Gastrocnemius medialis (tissue), 4 donors: Measurements from ENCODE around the gene DQX1. TPM values are rescaled to one million over a fixed set of nuclear protein-coding genes. Genes with fewer than 3 reads are reported as not detected.
"Not testable (repeated sequence)": the region's sequence is repeated elsewhere in the genome, so short reads cannot be mapped to it uniquely, and the experiment has no call there.

Experiments
- ATAC-seq, 2 donors: fragments of 150-250 bp; one replicate each; pipeline ENCODE4 v1.9.1; 2016
- DNase-seq, 2 donors: peaks; one replicate each; pipeline ENCODE4 v3.0.0-alpha.2; 2019
- H3K27ac ChIP-seq, 4 donors: fragments of 200-600 bp; sonication (generic); 1 replicate in 1 of 4; 2 replicates in 3 of 4; pipeline ENCODE4 v1.5.1; 2016 to 2018; ENCODE audit warnings: mild to moderate bottlenecking in 2 of 4, moderate library complexity in 1 of 4
- H3K27me3 ChIP-seq, 3 donors: fragments of 200-600 bp; sonication (generic) in 2 of 3; 1 replicate in 1 of 3; 2 replicates in 2 of 3; pipeline versions ENCODE4 v1.5.1 to v1.6.0; 2016 to 2019; ENCODE audit warnings: mild to moderate bottlenecking in 1 of 3, moderate library complexity in 1 of 3
- H3K36me3 ChIP-seq, 2 donors: fragments of 200-600 bp; sonication (generic) in 1 of 2; one replicate each; pipeline ENCODE4 v1.5.1; 2017 to 2018
- H3K4me1 ChIP-seq, 2 donors: fragments of 200-600 bp; sonication (generic) in 1 of 2; one replicate each; pipeline ENCODE4 v1.5.1; 2016 to 2017; ENCODE audit warnings: mild to moderate bottlenecking in 2 of 2
- H3K4me3 ChIP-seq, 4 donors: fragments of 200-600 bp; sonication (generic) in 3 of 4; 1 replicate in 1 of 4; 2 replicates in 3 of 4; pipeline ENCODE4 v1.5.1; 2016 to 2019; ENCODE audit warnings: mild to moderate bottlenecking in 2 of 4
- H3K9me3 ChIP-seq, 3 donors: fragments of 200-600 bp; sonication (generic) in 2 of 3; 1 replicate in 1 of 3; 2 replicates in 2 of 3; pipeline ENCODE4 v1.5.1; 2016 to 2019
- POLR2A ChIP-seq, 2 donors: fragments of 450-650 bp; IDR thresholded peaks; one replicate each; pipeline ENCODE4 v1.6.1; 2017; ENCODE audit warnings: antibody characterized with exemption in 2 of 2, mild to moderate bottlenecking in 2 of 2, moderate library complexity in 2 of 2
- in situ Hi-C, 4 donors: fragments of 200-750 bp; cut with MboI; loops; one replicate each; pipeline versions ENCODE4 v1.15.0 to v1.8.0; 2017; ENCODE audit warnings: low sequenced_read_pairs in 4 of 4
- intact Hi-C: fragments of 100-400 bp; cut with DNase I; formaldehyde crosslinking; loops from one replicate; pipeline ENCODE4 v1.15.1; 2023; ENCODE audit warnings: low total_unique reads
- total RNA-seq, 4 donors: library from RNA; depleted of rRNA; stranded (reverse); fragments of >200 nt; gene quantifications; one replicate each; pipeline versions ENCODE4 v1.1.0 to v1.2.3, GENCODE V29; 2016
- TF ChIP-seq, protein P1 (sequence below), 5 experiments: fragments of 450-650 bp in 3 of 5; fragments of 200-600 bp in 2 of 5; sonication (generic) in 2 of 5; IDR thresholded peaks in 4 of 5; conservative IDR thresholded peaks in 1 of 5; 1 replicate in 4 of 5; 2 replicates in 1 of 5; pipeline ENCODE4 v1.5.1; 2016 to 2019; ENCODE audit warnings: antibody characterized with exemption in 5 of 5, mild to moderate bottlenecking in 3 of 5, moderate library complexity in 3 of 5

The DQX1 gene
- total RNA-seq, 4 donors from 2014 or later: 0.24 TPM; not detected in 3

DNA sequence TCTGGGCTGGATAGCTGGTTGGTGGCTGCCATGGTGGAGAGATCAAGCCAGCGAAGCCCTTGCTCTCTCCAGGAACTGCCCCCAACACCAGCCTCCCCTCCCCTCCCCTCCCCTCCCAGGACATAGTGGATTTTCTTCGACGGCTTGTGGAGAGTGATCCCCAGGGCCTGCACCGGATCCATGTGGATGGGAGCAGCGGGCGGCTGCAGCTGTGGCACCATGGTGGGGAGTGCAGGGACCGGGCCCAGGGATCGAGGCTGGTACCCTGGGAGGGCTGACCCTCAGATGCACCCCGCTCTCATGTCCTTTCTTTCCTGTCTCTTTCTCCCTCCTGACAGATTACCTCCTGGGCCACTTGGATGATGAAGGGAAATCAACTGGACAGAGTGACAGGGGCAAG lies 36.1 kb downstream of the DQX1 start:
- TF ChIP-seq POLR2A (IDR thresholded peaks at IDR 0.05): no peak
- TF ChIP-seq, protein P1, sequence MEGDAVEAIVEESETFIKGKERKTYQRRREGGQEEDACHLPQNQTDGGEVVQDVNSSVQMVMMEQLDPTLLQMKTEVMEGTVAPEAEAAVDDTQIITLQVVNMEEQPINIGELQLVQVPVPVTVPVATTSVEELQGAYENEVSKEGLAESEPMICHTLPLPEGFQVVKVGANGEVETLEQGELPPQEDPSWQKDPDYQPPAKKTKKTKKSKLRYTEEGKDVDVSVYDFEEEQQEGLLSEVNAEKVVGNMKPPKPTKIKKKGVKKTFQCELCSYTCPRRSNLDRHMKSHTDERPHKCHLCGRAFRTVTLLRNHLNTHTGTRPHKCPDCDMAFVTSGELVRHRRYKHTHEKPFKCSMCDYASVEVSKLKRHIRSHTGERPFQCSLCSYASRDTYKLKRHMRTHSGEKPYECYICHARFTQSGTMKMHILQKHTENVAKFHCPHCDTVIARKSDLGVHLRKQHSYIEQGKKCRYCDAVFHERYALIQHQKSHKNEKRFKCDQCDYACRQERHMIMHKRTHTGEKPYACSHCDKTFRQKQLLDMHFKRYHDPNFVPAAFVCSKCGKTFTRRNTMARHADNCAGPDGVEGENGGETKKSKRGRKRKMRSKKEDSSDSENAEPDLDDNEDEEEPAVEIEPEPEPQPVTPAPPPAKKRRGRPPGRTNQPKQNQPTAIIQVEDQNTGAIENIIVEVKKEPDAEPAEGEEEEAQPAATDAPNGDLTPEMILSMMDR (IDR thresholded peaks at IDR 0.05 in 4 of 5, conservative IDR thresholded peaks at IDR 0.05 in 1 of 5): no peak
- in situ Hi-C loops: loop anchor here in 3 of 4 donors (5.0 to 10.0 kb wide), 2 partner anchors 92 to 95 kb away; no protein-coding TSS in a partner anchor

DNA sequence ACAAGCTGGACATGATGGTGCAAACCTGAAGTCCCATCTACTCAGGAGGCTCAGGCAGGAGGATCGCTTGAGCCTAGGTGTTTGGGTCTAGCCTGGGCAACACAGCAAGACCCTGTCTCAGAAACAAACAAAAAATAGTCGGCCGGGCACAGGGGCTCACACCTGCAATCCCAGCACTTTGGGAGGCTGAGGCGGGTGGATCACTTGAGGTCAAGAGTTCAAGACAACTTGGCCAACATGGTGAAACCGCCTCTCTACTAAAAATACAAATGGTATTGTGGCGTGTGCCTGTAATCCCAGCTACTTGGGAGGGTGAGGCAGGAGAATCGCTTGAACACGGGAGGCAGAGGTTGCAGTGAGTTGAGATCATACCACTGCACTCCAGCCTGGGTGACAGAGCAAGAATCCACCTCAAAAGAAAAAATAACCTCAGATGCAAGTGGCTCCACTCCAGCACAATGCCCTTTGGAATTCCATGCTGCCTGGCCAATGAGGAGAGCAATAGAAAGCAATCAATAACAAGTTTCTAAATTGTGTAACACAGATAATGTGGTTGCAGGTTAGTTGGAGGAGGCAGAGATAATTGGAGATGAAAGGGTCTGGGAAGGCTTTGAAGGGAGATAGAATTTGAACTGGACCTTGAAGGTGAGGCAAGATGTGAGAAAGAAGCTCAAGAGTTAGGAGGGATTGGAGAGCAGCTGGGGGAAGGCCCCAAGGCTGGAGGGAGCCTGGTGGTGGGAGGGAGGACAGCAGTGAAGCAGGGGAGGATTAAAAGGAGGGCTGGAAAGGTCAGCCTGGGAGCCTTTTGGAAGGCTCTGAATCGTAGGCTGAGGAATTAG lies 37.2 kb downstream of the DQX1 start:
- Histone ChIP-seq H3K36me3 (peaks cover 0 to 54% of the 10 kb centered on the region in 2 donors), H3K27ac (no peak overlapping the region), H3K4me3 (no peak overlapping the region), H3K4me1 (peaks cover 2 to 3% of the 10 kb centered on the region in 2 donors), H3K9me3 (no peaks in the 10 kb centered on the region), H3K27me3 (no peaks in the 10 kb centered on the region)
- TF ChIP-seq POLR2A (IDR thresholded peaks at IDR 0.05): no peak
- TF ChIP-seq, protein P1 (IDR thresholded peaks at IDR 0.05 in 4 of 5, conservative IDR thresholded peaks at IDR 0.05 in 1 of 5): no peak
- in situ Hi-C loops: loop anchor here in 3 of 4 donors (5.0 to 10.0 kb wide), 2 partner anchors 93 to 96 kb away; no protein-coding TSS in a partner anchor
- ATAC-seq: no peak
- DNase-seq: no peak
- intact Hi-C loops: no loop called here

More for the DNA sequence above, 36.1 kb downstream of the DQX1 start:
- H3K27me3 ChIP-seq: no peaks in the 10 kb centered on the region
- H3K27ac ChIP-seq: no peak overlapping the region
- no peak overlapping the region for H3K4me3 ChIP-seq
- H3K9me3 ChIP-seq: no peaks in the 10 kb centered on the region
- ATAC-seq: no peak
- no peaks in the 10 kb centered on the region for H3K4me1 ChIP-seq
- H3K36me3 ChIP-seq: peaks cover 0 to 61% of the 10 kb centered on the region in 2 donors
- intact Hi-C loops: no loop called here
- no peak for DNase-seq

DNA sequence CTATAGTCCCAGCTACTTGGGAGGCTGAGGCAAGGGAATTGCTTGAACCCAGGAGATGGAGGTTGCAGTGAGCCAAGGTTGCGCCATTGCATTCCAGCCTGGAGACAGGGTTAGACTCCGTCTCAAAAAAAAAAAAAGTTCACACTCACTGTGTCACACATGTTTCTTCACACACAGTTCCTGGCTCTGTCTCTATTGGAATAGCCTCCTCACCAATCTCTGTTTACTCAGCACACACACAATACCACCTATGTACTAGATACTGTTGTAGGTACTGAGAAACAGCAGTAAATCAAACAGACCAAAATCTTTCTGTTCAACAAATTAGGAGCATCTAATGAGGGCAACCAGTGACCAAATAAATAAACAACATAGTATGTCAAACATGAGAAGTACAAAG lies 39.9 kb downstream of the DQX1 start:
- intact Hi-C loops: no loop called here
- H3K4me3 ChIP-seq: no peak overlapping the region
- ATAC-seq: no peak
- DNase-seq: no peak
- no peaks in the 10 kb centered on the region for H3K9me3 ChIP-seq
- in situ Hi-C loops: loop anchor here in 3 of 4 donors (5.0 to 10.0 kb wide), 2 partner anchors 96 to 99 kb away; no protein-coding TSS in a partner anchor
- no peaks in the 10 kb centered on the region for H3K27me3 ChIP-seq
- peaks cover 0 to 28% of the 10 kb centered on the region in 2 donors for H3K36me3 ChIP-seq
- peaks cover 17 to 18% of the 10 kb centered on the region in 2 donors for H3K4me1 ChIP-seq
- TF ChIP-seq, protein P1 (IDR thresholded peaks at IDR 0.05 in 4 of 5, conservative IDR thresholded peaks at IDR 0.05 in 1 of 5): no peak
- no peak for TF ChIP-seq POLR2A (IDR thresholded peaks at IDR 0.05)
- no peak overlapping the region for H3K27ac ChIP-seq

DNA sequence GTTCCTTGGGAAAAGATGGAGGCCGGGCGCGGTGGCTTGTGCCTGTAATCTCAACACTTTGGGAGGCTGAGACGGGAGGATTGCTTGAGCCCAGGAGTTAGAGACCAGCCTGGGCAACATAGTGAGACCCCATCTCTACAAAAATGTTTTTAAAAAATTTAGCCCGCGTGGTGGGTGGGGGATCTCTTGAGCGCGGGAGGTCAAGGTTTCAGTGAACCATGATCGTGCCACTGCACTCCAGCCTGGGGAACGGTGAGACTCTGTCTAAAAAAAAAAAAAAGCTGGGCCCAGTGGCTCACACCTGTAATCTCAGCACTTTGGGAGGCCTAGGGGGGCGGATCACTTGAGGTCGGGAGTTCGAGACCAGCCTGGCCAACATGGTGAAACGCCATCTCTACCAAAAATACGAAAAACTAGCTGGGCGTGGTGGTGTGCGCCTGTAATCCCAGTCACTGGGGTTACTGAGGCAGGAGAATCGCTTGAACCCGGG lies 42.3 kb downstream of the DQX1 start:
- in situ Hi-C loops (loop anchor here in 2 of 4 donors (5.0 to 10.0 kb wide), 2 partner anchors 49 to 101 kb away; no protein-coding TSS in a partner anchor), intact Hi-C loops (loop anchor here (1.0 to 2.0 kb wide), 5 partner anchors 24 to 747 kb away; partner anchors contain the start of genes INO80B, PCGF1, SEMA4F and TPRKB)
- not testable (repeated sequence) for H3K27me3 ChIP-seq, ATAC-seq, H3K9me3 ChIP-seq, DNase-seq
- Histone ChIP-seq H3K27ac (peak overlapping the region; percentile 83 to 94 (median 88)), H3K36me3 (peaks cover 0 to 33% of the 10 kb centered on the region in 2 donors), H3K4me3 (peak overlapping the region; percentile 82 to 97 (median 87)), H3K4me1 (peaks cover 24 to 25% of the 10 kb centered on the region in 2 donors)
